B cell (primary cell): ENCODE results near the gene NEK6.

ENCODE experiments used
- EZH2 ChIP-seq: IDR thresholded peaks from 2 replicates; pipeline ENCODE4 v1.6.1; 2012; ENCODE audit warnings: borderline replicate concordance, low read depth, mild to moderate bottlenecking, moderate library complexity, low read length; ENCODE audit not compliant: insufficient read depth, poor library complexity, severe bottlenecking
- TF ChIP-seq, protein P1 (sequence below): fragments of 200-600 bp; IDR thresholded peaks from one replicate; pipeline ENCODE4 v1.8.0; 2022; ENCODE audit warnings: antibody characterized with exemption, mild to moderate bottlenecking

DNA sequence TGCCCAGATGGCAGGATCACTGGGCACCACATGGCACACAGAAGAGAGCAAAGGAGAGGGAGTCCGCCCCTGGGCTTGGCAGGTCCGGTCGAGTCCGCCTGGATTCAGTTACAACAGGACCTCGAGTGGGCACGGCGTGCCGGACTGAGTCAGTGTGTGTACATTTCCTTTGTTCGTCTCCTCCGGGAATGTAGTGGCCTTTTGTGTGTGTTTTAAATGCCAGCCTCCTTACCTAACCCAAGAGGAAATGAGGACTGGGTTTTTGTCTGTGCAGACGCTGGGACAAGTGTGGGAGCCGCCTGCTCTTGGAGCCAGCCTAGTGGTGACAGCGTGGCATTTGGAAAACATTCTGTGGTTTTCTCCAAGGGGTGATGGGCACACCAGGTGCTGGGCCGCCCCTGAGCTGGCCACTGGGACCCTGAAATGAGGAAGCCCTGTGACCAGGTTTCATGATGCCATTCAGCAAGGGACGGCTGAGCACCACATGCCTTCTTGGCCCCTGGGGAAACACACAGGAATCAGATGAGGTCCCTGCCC is 9.6 kb downstream of the NEK6 start:
- TF ChIP-seq, protein P1, sequence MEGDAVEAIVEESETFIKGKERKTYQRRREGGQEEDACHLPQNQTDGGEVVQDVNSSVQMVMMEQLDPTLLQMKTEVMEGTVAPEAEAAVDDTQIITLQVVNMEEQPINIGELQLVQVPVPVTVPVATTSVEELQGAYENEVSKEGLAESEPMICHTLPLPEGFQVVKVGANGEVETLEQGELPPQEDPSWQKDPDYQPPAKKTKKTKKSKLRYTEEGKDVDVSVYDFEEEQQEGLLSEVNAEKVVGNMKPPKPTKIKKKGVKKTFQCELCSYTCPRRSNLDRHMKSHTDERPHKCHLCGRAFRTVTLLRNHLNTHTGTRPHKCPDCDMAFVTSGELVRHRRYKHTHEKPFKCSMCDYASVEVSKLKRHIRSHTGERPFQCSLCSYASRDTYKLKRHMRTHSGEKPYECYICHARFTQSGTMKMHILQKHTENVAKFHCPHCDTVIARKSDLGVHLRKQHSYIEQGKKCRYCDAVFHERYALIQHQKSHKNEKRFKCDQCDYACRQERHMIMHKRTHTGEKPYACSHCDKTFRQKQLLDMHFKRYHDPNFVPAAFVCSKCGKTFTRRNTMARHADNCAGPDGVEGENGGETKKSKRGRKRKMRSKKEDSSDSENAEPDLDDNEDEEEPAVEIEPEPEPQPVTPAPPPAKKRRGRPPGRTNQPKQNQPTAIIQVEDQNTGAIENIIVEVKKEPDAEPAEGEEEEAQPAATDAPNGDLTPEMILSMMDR = no peak
- no peak for TF ChIP-seq EZH2
